Femur (tissue), 1 donor: Measurements from ENCODE around the gene CALCOCO2.
"Not testable (repeated sequence)": the region's sequence is repeated elsewhere in the genome, so short reads cannot be mapped to it uniquely, and the experiment has no call there.

Experiments used
- DNase-seq: peaks from one replicate; pipeline ENCODE4 v3.0.0-alpha.2; 2017

The CALCOCO2 gene

DNA sequence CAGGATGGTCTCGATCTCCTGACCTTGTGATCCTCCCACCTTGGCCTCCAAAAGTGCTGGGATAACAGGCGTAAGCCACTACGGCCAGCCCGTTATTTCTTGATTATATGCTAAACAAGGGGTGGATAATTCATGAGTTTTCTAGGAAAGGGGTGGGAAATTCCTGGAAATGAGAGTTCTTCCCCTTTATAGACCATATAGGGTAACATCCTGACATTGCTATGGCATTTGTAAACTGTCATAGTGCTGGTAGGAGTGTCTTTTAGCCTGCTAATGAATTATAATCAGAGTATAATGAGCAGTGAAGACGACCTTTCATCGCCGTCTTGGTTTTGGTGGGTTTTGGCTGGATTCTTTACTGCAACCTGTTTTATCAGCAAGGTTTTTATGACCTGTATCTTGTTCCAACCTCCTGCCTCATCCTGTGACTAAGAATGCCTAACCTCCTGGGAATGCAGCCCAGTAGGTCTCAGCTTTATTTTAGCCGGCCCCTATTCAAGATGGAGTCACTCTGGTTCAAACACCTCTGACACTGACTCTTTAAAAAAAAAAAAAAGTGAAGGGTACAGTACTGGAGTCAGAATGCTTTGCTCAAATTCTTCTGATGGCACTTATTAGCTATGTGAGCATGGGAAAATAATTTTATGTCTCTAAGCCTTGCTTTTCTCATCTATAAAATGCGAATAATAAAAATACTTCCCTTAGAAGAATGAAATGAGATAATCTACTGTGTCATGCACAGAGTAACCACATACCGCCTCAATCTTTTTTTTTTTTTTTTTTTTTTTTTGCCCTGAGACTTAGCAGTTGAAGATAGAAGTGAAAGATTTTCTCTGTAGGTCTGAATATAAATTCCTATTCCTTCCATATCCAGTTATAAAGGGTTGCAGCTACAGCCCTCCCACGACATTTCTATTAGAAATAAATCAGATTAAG, 5.1 kb upstream of the CALCOCO2 start:
- DNase-seq = no peak

DNA sequence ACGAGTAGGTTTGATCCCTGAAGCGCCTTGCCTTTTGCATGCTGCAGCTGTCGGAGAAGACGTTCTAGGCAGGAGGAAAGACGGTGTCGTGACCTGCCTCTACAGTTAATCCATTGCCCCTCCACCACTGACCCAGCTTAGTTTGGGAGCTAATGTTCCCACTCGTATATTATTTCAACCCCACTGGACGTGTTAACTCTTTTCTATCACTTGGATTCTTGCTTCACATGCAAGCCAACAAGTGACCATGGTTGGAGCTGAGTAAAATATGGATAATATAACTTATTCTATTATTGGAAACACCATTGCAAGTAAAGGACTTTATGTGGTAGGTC, 681 bp downstream of the CALCOCO2 start:
- no peak for DNase-seq

DNA sequence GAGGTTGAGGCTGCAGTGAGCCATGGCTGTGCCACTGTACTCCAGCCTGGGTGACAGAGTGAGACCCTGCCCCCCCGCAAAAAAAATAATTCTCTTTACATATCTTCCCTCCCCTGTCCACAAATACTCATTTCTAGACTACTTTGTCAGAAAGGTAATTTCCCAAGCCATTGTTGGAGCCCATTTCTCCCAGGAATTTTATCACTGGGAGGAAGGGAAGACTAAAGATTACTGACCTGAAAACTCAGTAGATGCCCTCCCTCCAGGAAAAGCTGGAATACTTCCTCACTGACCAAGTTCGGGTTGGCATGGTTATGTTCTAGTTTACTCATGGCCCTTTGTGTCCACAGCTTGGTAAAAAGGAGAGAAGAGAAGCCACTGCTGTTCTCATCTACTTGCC, 4.1 kb downstream of the CALCOCO2 start:
- no peak for DNase-seq

DNA sequence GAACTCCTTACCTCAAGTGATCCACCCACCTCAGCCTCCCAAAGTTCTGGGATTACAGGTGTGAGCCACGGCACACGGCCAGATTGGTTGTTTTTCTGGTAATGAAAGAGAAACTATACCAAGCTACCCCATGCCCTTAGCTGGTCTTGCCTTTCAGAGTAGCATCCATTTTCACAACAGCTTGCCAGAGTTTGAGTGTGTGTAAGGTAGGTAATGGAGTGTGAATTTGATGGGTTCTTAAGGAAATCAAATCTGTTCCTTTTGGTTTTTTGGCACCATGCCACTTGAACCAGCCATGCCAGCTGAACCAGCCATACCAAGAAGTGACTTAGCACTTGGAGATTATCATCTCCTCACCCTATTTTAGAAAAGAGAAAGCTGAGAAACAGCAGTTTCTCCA, 5.1 kb downstream of the CALCOCO2 start:
- no peak for DNase-seq

DNA sequence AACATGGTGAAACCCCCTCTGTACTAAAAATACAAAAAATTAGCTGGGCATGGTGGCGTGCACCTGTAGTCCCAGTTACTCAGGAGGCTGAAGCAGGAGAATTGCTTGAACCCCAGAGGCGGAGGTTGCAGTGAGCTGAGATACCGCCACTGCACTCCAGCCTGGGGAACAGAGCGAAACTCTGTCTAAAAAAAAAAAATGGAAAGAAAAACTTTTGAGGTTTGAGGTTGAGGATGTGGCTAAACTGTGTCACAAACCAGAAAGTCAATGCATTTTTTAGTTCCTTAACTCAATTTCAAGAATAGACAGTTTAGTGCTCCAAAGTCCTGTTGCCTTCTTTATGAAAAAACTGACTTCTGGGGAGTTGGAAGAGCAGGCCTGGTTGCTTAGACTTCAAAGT, 6.6 kb downstream of the CALCOCO2 start:
- not testable (repeated sequence) for DNase-seq

DNA sequence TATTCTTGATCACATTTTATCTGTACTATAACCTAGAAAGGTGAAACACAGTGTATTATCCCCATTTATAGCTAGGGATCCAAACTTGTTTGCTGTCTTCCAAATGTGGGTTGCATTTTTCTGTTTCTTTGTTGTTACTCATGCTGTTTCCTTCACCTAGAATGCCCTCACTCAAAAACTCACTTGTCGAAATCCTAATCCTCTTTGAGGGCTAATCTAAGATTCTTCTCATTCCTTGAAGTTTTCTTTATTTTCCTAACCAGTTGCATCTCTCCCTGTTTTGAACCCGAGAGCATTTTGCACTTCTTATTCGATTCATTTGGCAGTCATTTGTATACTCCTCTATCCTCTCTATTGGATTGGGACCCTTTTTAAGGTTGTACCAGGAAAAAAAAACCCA, 9.6 kb downstream of the CALCOCO2 start:
- no peak for DNase-seq

DNA sequence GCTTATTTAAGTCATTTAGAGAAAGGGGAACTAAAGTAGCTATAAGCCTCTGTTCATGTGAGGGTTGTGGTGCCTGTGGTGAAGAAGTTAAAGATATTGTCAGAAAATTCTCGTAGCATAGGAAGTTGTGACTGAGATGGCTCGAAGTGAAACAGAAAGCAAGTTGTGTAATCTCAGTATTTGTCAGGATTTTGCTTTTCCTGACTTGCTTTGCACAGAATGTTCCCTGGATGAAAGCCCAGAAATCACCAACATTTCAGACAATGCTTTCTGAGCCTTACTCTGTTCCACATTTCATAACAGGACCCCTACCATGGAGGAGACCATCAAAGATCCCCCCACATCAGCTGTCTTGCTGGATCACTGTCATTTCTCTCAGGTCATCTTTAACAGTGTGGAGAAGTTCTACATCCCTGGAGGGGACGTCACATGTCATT, 10.6 kb downstream of the CALCOCO2 start:
- DNase-seq = no peak

DNA sequence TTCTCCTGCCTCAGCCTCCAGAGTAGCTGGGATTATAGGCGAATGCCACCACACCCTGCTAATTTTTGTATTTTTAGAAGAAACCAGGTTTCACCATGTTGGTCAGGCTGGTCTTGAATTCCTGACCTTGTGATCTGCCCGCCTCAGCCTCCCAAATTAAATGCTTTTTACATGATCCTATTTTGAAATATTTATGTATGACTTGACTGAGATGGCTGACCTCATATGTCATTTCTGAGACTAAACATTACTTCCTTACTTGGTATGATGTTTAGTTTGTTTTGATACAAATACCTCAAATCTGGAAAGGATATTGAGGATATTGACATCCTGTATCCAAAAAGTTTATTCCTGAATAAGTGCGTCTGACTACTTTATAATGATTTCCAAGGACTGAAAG, 11.9 kb downstream of the CALCOCO2 start:
- no peak for DNase-seq

DNA sequence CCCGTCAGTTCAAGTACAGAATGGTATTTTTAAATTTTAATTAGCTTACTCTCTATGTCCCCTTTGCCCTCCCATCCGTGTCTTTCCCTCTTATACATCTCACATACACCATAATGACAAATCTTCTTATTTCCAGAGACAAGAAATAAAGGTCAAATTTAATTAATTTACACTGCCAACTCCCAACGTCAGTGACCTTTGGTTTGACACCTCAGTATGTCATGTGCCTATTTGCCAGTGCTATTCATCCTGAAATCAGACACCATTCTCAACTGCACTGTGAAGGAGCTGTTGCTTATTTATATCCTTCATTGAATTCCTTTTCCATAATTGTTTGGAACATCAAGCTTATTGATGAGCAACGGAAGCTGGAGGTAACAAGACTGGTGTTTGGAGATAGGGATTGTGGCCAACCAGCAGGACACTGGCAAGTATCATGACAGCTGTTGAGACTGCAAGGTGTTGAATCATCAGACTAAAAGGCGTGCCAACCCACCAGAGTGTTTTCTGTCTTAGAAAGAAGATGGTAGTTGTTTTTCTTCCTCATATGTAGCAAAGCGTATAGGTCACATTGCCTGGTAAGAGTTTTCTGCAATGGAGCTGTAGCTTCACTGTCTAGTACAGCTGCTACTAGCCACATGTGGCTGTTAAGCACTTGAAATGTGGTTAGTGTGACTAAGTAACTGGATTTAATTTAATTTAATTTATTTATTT, 12.5 kb downstream of the CALCOCO2 start:
- no peak for DNase-seq

DNA sequence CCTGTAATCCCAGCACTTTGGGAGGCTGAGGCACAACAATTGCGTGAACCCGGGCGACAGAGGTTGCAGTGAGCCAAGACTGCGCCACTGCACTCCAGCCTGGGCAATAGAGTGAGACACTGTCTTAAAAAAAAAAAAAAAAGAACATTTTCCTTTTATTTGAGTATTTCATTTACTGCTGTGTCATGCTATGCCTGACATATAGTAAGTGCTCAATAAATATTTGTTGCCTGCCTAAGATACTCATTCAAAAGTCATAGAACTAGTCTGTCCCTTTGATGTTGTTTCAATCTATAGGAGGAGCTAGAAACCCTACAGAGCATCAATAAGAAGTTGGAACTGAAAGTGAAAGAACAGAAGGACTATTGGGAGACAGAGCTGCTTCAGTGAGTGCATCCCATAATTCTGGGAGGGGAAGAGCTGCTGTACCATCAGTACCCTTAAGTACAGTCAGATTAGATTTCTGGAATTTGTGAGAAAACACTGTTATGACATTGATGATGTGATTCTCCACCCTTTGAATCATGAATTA, 20.0 kb downstream of the CALCOCO2 start:
- DNase-seq = no peak

DNA sequence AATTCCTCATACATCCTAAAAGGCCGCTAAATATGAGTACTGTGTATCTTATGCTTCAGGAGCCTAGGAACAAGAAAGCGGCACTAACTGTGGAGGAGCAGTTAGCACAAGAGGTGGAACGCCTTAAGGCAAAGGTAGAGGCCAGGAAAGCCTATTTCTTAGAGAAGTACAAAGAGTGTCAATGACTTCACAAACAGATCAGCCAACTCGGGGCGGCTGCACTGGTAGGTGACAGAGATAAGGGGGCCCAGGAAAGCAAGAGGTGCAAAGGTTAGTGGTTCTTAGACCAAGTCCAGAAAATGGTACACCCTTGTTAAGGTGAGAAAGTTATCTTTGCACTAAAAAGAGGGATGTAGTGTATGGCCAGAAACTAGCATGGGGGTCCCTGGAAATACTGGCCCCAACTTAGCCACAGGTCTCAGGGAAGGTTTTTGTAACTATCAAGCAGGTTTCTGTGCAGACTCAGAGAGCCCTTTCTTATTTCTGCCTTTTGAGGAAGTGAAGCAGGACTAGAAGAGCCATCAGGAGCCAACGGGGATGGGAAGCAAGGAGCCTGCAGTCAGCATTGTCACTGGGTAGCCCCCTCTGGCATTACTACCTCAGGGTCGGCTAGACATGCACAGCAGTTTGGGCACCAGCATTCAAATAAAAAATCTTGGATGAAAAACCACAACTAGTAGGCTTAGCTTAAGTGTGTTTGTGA, 24.1 kb downstream of the CALCOCO2 start:
- no peak for DNase-seq

DNA sequence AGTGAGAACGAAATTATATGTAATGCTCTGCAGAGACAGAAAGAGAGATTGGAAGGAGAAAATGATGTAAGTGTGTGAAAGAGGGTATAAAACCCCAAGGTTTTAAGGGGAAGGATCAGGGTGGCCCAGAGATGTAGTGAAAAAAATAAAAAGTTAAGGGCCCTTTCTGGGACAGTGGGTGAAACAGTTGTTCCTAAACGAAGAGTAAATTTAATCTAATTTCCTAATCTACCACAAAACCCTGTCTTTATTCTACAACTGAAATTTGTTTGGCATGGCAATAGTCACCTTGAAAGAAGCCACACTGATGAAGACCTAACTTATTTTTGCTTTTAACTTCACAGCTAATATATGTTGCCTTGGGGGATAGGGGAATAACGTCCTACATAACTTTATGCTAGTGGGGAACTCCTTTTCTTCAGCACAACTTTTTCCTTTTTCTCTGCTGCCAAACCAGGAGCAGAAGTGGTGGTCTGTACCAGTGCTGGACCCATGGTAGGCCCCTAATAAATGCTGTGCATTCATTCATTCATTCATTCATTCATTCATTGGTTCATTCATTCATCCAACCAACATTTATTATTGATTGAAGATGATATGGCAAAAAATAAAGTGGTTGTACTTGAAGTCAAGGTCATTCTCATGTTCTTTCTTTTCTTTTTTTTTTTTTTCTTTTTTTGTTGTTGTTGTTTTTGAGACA, 25.4 kb downstream of the CALCOCO2 start:
- DNase-seq = no peak

DNA sequence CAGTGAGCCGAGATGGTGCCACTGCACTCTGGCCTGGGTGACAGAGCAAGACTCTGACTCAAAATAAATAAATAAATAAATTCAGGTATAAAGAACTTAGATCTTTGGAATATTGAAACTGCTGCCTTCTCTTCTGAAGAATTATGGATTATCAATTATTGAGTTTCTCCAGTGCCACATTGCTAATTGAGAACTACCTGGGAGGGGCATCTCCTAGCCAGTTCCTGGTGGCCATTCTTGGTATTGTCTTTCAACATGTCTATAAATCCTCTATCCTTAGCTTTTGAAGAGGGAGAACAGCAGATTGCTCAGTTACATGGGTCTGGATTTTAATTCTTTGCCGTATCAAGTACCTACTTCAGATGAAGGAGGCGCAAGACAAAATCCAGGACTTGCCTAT, 29.2 kb downstream of the CALCOCO2 start:
- DNase-seq = no peak

DNA sequence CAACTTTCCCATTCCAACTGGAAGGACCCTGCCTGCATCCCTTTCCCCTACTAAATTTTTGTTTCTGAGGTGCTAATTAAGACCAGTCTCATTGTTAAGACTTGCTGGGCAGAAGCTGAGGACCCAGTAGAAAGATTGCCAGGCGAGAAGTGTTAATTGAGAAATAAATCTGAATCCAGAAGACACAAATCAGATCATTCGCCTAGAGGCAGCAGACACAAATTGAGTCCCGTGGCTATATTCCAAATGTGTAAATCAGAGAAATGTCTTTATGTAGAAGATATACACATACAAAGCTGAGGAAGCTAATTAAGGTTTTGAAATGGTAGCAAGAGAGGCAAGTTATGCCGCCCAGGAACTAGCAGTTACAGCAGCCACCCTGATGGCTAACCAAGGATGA, 29.6 kb downstream of the CALCOCO2 start:
- DNase-seq = no peak

DNA sequence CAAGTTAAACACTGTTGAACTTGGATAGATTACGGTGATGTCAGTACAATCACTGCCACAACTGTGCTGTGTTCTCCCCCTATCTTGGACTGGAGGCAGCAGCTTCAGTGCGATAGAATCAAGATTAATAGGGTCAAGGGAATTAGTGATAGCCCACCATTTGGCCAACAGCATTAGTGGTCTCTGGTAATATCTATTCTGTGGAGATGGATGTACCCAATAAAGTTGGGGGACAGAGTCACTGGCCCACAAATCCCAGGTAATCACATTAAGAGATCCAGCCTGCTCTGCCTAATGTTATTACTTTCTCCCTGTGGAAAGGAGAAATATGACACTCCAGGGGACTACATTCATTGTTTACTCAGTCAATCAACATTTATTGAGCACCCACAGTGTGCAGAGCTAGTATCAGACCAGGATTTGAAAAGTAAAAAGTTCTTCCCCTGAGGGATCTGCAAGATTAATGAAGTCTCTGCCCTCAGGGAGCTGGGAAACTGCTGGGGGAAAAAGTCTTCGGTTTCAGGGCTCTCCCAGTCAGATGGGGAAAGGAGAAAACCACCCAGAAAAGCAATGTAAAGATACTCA, 38.2 kb downstream of the CALCOCO2 start:
- DNase-seq = no peak

DNA sequence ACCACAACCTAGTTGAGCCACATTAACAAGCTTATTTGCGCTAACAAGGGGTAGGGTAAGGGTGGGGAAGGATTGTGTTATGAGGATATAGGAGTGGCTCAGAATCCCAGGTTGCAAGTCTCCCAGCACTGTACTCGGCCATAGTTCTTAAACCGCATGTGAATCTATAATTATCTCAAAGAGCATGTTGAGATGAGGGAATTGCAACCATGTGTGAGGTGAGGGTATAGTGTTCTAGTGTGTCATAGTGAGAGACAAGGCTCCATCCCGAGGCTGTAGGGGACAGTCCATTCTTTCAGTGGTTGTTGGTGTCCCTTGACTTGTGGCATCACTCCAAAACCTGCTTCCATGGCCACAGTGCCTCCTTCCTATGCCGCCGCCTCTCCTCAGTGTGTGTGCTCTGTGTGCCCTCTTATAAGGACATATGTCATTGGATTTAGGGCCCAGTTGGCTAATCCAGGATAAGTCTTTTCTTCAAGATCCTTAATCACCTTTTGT, 39.0 kb downstream of the CALCOCO2 start:
- no peak for DNase-seq

DNA sequence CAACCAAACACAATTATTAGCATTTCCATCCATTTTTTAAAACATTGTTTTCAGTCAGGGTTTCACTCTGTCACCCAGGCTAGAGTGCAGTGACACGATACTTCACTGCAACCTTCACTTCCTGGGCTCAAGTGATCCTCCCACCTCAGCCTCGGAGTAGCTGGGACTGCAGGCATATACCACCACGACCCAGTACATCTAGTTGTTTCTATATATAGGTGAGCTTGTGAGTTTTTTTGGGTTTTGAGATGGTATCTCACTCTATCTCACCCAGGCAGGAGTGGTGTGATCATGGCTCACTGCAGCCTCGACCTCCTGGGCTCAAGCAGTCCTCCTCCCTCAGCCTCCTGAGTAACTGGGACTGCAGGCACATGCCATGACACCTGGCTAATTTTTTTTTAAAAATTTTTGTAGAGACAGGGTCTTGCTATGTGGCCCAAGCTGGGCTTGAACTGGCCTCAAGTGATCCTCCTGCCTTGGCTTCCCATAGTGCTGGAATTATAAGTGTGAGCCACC, 40.3 kb downstream of the CALCOCO2 start:
- DNase-seq = no peak

DNA sequence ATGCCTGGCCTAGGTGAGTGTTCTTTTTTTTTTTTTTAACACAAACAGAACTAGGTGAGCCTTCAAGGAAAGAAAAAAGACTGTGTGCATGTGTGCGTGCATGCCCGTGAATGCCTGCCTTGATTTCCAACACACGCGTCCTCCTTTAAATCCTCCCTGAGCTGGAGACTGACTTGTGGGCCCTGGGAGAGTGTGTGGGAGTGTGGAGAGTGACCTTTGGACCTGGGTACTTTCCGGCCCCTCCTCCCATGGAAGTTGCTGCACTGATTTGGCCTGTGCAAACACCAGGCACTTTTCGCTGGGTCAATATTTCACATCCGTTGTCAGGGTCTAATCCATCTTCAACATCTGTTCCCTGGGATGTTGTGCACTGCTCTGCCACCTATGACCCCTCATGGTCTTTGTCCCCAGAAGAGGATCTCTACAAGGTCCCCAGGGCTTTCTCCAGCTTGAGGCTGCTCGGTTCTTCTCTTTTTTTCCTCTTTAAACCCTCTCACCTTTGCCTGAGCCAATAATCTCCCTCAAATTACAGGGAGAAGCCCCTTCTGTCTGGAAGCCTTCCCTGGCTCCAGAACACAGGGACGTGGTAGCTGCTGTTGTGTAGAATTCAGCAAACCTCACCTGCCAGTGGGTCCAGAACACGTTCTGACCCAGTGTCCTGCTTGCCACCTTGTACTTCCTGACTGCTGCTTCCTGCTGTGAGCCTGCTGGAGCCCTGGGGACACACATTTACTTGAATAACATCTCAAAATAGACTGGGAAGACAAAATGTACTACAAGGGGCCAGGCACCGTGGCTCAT, 40.9 kb downstream of the CALCOCO2 start:
- DNase-seq = no peak

DNA sequence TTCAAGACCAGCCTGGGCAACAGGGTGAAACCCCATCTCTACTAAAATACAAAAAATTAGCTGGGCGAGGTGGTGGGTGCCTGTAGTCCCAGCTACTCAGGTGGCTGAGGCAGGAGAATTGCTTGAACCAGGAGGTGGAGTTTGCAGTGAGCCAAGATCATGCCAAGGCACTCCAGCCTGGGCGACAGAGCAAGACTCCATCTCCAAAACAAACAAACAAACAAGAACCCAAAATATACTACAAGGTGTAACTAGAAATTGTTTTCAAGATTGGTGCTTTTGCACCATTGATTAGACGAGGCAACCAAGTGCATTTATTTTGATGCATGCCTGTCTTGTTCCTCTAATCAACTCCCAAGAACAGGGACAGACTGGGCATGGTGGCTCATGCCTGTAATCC, 41.6 kb downstream of the CALCOCO2 start:
- not testable (repeated sequence) for DNase-seq

DNA sequence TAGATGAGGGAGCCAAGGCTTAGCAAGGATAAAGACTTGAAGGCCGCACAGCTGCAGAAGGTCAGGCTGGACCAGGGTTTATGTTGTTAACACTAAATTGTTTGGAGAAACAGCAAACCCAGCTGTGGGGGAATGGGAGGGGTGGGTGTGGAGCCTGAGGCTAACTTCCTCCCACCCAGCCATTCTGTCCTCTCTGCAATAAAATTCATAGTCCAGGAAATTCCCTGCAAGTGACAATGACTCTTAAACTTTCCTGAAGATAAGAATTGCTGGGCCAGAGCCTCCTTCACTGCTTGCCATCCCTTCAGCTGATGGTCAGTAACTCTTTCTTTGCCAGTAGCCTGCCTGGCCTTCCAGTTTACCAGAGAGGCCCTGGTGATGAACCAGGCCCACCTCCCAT, 42.4 kb downstream of the CALCOCO2 start:
- no peak for DNase-seq
